NCI-H345 treated with DMSO at 0.1 percent for 48 hours (cell line): ENCODE measurements around the gene ZFYVE26.
A peak's percentile ranks its signal among the peaks of the same experiment; 100 is the strongest.
"Not testable (repeated sequence)": the region's sequence is repeated elsewhere in the genome, so short reads cannot be mapped to it uniquely, and the experiment has no call there.

Source experiments
- DNase-seq: peaks from one replicate; lab custom pipeline; 2025; ENCODE audit not compliant: unreplicated experiment; lab: John Stamatoyannopoulos, UW

ZFYVE26 gene

GRCh38 chr14:67816326-67817002, at the start of gene ZFYVE26:
Gene ZFYVE26 (minus strand): TSS chr14:67816590. CDS start chr14:67815963, 627 bp downstream.
- DNase-seq: peak; percentile 98

DNA sequence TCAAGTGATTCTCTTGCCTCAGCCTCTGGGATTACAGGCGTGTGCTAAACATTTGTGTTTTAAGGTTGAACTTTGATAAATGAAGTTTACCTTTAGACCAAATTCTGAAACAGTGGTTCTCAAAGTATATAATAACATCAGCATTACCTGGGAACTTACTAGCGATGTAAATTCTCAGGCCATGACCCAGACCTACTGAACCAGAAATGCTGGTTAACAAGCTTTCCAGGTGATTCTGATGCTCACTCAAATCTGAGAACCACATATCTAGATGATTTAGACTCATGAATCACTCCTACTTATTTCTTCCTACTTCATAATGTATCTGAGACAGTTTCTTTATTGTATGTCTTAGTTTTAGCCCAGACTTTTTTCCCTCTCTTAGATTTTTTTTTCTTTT, 46.8 kb upstream of the ZFYVE26 start:
- no peak for DNase-seq

DNA sequence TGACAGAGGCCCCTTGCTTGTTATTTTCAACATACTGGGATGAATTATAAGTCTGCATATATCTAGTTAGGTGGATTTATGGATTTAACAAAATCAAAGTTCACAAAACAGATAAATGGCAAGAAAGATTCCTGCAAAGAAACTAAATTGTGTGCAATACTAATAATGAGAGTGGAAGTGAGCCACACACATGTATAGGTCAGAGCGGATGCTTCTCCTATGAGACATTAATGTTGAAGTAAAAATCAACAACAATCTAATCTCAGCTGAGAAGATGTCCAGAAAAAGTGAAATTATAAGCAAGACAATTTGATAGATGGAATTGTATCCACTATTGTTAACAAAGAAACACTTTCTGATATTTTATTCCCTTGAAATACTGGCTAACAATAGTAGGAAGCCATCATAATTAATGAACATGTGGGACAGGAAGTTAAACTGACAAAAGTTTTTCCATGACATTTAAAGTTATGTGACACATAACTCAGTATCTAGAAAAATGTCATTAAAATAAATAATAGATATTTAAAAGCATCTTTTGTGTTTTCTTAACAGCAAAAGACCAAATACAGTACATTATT, 42.9 kb upstream of the ZFYVE26 start:
- no peak for DNase-seq

DNA sequence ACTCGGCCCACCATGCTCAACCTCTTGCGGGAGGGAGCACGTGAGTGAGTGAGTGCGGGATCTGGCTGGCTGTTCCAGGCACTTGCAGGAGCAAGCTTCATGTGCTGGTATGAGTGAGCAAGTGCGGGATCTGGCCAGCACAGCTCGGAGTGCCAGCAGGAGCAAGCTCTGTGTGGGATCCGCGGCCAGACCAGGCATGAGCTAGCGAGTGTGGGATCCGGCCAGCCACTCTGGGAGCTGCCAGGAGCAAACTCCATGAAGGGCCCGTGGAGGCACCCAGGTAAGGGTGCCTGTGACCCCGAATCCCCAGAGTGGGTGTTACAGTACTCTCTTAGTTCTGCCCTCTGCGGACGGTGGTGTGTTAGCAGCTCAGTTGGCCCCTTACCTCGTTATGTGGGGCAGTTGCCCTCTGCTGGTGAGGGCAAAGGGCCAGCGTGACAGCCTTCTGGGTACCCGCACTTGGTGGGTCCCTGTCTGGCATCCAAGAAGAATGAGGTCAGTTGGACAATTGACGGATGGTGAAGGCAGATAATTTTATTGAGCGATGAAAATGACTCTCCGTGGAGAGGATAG, 41.5 kb upstream of the ZFYVE26 start:
- DNase-seq: no peak

DNA sequence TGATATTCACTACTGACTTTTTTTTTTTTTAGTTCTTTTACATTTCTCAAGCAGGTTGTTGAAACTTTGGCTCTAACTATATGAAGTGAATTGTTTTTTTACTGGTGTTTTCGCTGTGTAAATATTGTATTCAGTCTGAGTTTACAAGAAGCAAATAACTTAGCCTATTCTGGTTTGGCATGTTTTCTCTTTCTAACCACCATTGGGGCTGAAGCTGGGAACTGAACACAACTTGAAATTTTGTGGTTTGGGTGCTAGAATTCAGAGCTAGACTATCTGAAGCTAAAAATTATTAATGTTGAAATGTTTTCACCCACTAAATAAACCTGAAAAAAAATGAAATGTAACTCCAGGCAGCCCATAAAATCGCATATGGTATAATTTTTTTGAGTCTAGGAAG, 40.4 kb upstream of the ZFYVE26 start:
- no peak for DNase-seq

- no peak for DNase-seq
Observed at GRCh38 chr14:67853715-67854114, 37.3 kb upstream of the ZFYVE26 start.

- no peak for DNase-seq
Observed at GRCh38 chr14:67852926-67853604, 36.7 kb upstream of the ZFYVE26 start.

- DNase-seq: no peak
Observed at GRCh38 chr14:67851785-67852410, 35.5 kb upstream of the ZFYVE26 start.

DNA sequence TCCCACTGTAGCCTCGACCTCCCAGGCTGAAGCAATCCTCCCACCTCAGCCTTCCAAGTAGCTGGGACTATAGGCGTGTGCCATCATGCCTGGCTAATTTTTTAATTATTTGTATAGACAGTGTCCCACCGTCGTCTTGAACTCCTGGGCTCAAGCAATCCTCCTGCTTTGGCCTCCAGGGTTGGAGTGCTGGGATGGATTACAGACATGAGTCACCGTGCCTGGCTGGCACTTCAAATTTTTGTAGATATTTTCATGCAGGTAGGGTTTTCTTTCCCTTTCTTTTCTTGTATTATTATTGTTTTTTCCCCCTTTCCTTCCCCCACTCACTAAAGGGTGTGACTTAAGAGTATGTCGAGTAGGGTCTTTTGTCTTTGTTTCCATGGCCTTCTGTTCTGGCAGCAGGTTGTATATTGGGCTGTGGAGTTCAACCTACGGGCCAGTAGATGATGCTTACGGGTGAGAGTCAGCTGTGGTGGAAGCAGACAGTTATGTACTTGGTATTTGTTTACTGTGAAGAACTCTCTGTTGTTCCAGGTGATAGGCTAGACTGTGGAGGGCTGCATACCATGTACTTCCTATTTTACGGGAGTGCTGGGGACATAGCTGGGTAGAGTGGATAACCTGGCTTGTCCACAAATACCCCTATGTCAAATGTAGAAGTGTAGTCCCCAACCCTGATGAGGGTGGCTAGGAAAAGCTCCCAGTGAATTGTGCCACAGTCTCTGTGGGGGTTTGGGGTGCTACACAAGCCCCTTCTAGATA, 33.9 kb upstream of the ZFYVE26 start:
- DNase-seq: no peak

DNA sequence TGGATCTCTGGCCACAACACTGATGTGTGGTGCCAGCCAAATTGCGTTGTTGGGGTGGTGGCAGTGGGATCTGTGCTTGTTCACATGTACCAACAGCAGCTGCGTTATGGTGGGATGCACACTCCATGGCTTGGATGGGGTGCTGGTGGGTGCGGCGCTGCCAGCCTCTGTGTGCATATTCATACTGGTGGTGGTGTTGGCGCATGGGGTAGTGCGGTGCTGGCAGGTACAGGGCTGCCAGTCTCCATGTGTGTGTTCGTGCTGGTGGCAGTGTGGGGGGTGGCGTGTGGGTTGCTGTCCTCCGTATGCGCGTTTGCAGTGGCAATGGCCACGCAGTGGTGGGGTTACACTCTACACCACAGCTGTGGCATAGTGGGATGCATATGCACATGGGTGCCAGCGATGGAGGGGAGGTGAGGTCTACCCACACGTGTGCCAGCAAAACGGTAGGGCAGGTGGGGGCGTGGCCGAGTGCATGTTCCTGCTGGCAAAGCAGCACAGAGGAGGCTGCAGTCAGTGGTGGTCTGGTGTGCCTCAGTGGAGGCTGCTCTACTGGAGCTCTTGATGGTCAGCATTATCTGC, 29.7 kb upstream of the ZFYVE26 start:
- no peak for DNase-seq

GRCh38 chr14:67837011-67837624, 20.7 kb upstream of the ZFYVE26 start:
- peak; percentile 28 for DNase-seq

DNA sequence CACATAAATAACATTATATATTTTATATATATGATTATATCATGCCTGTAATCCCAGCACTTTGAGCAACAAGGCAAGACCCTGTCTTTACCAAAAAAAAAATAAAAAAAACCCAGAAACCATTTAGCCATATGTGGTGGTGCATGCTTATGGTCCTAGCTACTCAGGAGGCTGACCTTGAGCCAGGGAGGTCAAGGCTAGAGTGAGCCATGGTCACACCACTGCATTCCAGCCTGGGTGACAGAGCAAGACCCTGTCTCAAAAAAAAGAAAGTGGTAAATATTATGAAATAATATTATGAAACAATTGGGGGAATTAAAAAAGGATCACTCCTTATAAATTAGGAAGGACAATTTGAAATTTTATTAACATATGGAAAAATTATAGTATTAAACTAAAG, 19.2 kb upstream of the ZFYVE26 start:
- DNase-seq: no peak

DNA sequence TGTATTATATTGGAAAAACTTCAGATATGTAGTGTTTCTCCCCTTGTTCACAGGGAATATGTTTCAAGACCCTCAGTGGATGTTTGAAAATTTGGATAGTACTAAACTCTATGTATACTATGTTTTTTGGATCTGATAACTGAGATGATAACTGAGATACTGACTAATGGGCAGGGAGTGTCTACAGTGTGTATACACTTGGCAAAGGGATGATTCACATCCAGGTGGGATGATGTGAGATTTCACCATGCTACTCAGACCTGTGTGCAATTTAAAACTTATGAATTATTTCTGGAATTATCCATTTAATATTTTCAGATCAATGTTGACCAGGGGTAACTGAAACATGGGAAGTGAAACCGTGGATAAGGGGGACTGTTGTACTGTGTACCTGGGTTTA, 17.0 kb upstream of the ZFYVE26 start:
- no peak for DNase-seq

DNA sequence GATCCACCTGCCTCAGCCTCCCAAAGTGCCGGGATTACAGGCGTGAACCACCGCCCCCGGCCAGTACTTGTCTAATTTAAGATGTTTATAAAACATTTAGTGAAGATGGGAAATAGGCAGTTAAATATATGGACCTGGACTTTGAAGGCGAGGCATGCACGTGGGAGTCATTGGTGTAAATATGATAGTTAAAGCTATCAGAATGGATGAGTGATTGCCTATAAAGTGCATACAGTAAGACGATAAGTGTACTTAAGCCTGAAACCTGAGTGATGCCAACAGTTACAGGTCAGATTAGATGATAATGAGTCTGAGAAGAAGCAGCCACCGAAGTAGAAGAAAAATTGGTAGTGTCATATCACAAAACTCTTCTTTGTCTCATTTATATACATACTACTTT, 14.7 kb upstream of the ZFYVE26 start:
- no peak for DNase-seq

- DNase-seq: no peak
Observed at GRCh38 chr14:67821121-67821520, 4.7 kb upstream of the ZFYVE26 start.

GRCh38 chr14:67820428-67820971, 4.1 kb upstream of the ZFYVE26 start:
- no peak for DNase-seq

DNA sequence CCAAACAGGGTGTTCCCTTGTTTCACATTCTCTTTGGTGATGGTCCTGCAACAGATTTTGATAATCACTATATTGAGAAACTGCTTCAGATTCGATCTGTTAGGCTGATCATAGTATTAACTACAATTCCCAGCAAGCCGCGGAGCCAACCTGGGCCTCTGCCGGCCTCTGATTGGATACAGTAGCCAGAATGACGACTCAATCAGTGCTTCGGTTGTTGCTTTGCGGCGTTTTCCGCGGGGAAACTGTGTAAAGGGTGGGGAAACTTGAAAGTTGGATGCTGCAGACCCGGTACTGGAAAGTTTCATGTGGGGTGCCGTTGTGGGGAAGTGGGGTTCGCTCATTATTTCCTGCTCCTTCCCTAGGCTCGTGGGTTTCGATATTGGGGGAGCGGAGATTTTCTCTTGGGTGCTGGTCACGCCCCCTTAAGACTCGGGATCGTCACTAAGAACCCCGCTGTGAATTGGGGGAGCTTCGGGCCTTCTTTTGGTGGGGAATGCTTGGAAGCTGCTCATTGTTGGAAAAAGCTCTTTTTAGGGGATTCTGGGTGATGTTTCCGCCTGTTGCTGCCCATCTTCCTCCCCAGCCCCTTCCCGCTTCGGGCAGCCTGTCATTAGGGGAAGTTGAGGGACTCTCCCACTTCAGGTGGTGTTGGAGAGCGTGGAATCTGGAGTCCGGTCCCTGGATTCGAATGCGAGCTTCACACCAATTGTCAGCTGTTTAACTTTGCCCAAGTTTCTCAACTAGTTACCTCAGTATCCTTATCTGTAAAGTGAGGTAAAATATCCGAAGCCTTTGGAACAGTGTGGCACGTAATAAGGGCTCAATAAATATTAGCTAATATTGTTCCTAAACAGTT, 3.4 kb upstream of the ZFYVE26 start, which contains the start of gene RAD51B:
RAD51B (plus strand) TSS at position 217 of the 859 bp plus-strand sequence.
- peak; percentile 92 for DNase-seq

- not testable (repeated sequence) for DNase-seq
Observed at GRCh38 chr14:67818476-67818875, 2.1 kb upstream of the ZFYVE26 start.
